NCI-H187 (cell line): ENCODE results near the gene PARD3B.
A peak's percentile ranks its signal among the peaks of the same experiment; 100 is the strongest.
"Not testable (repeated sequence)": the region's sequence is repeated elsewhere in the genome, so short reads cannot be mapped to it uniquely, and the experiment has no call there.

ENCODE experiments used
- DNase-seq, 2 experiments: peaks; one replicate each; lab custom pipeline; 2025; lab: John Stamatoyannopoulos, UW

The PARD3B gene

DNA sequence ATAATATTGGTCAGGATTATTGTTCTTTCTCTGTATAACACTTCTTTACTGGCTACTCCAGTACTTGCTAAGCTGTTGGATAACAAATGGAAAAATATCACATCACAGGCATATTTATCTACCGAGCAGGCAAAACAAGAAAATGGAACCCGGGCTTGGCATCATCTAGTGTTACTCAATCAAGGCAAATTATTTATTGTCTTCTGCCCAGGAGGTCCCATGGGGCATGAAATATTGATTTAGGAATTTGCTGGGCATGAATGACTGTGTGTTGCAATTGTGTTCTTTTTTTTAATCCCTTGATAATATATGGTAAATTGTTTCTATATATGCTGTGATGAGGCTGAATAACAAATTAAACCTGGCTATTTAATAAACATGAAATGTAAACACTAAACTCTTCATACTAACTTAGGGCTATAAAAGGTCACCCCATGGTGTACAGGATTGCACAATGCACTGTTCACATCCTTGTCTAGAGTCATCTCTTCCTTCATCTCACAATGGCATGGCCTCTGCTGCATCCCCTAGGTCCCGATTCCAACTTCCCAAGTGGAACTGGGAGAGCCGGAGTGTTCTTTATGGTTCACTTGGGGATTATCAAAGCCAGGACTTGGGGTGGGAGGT, 2.2 kb upstream of the PARD3B start:
- DNase-seq: no peak

- DNase-seq: peak in 1 of 2 experiments; percentile 13
These were observed 823 bp downstream of the PARD3B start for GRCh38 chr2:204545861-204546735.

GRCh38 chr2:204550751-204551511, 5.7 kb downstream of the PARD3B start:
- DNase-seq: no peak

GRCh38 chr2:204551512-204551863, 6.2 kb downstream of the PARD3B start:
- no peak for DNase-seq

DNA sequence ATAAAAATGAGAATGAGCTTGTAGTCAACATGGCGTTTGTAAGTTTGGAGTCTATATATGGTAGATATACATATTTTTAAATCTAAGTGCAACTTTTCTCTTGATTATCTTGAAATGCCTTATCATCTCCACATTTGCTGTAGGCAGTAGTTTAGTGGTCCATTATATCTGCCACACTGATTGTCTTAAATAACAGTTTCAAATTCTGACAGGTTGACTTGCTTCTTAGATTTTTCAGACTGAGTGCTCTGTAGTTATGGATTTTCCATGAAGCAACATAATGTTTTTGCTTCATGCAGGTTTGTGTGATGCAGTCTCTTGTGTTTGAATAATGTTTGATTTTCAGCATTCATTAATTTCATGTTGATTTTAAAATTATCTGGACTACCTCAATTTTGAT, 12.3 kb downstream of the PARD3B start:
- no peak for DNase-seq

DNA sequence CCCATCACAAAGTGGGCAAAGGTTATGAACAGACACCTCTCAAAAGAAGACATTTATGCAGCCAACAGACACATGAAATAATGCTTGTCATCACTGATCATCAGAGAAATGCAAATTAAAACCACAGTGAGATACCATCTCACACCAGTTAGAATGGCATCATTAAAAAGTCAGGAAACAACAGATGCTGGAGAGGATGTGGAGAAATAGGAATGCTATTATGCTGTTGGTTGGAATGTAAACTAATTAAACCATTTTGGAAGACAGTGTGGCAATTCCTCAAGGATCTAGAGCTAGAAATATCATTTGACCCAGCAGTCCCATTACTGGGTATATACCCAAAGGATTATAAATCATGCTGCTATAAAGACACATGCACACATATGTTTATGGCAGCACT, 14.1 kb downstream of the PARD3B start:
- DNase-seq: not testable (repeated sequence)

- DNase-seq: no peak
These were observed 15.6 kb downstream of the PARD3B start for GRCh38 chr2:204560902-204561301.

DNA sequence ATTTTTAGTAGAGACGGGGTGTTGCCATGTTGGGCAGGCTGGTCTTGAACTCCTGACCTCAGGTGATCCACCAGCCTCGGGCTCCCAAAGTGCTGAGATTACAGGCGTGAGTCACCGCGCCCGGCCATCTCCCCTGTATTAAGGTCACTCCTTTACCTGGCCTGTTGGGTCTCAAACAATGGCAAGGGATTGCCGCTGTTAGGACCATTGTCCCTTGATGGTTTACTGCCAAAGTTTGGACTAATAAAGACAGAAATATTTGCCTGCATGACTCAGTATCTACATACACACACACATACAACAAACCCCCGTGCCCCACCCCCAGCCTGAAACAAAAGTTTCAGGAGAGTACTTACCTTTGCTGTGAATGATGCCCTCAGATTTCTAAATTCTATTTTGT, 16.5 kb downstream of the PARD3B start:
- DNase-seq: no peak

GRCh38 chr2:204566439-204566838, 21.2 kb downstream of the PARD3B start:
- no peak for DNase-seq

DNA sequence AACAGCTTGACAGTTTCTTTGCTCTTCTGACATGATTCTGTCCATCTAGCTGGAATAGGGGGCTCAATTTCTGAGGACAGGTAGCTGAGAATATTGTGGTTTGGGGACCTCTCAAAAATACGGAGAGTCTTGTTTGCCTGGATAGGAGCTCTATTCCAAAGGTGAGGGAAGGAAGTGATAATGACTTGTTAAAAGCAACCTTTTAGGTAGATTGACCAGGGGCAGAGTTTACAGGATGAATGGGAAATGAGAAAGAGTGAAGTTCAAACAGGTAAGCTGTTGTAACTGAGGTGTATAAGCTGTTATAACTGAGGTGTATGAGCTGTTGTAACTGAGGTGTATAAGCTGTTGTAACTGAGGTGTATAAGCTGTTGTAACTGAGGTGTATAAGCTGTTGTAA, 25.1 kb downstream of the PARD3B start:
- DNase-seq: no peak

GRCh38 chr2:204571041-204571440, 25.8 kb downstream of the PARD3B start:
- no peak for DNase-seq

DNA sequence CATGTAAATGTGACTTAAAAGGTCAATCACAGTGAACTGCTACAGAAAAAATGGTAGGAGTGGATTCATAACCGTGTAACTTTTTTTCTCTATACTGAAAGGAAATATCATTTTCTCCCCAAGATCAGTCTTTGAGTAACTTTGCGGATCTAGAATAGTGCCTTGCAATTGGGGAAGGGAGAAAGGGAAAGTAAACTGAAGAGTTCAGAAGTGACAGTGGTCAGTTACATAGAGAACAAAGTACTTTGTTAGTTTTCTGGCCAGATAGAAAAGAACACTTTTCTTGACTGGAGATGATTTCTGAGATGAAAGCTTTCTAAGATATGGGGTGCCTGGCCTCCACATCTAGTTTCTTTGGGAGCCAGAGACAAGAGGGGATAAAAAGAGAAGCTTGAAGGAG, 26.6 kb downstream of the PARD3B start:
- DNase-seq: no peak

DNA sequence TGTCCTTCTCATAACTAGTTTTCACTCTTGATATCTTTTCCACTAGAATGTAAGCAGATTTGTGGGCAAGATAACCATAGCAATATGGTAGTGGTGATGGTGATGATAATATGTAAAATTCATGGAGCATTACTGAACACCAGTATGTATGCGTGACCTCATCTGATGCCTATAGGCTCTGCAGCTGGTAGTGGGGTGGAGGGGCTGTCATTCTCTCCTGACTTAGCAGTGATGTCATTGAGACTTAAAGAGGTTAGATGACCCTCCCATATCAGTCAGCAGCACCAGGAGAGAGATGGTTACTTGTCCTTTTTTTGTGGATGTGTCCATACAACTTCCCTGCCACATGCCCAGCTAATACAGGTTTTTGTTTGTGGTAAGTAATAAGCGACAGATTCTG, 27.9 kb downstream of the PARD3B start:
- DNase-seq: no peak

GRCh38 chr2:204574486-204574885, 29.2 kb downstream of the PARD3B start:
- no peak for DNase-seq

DNA sequence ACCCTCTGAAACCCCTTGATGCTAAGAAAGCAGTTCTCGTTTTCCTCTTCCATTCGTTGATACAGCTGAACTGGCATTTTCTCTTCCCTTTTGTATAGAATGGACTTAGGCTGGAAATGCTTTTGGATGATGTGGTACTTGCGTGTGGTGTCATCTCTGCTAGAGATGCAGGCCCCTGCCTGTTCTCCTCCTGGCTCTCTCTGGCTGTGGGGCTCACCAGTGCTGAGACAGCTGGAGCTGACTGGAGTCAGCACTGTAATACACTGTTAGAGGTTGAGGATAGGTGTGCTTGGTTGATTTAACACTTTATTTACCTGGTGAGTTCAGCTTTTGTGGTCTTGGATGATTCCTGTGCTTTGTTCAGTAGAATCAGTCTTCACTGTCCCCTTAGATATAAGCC, 30.2 kb downstream of the PARD3B start:
- DNase-seq: no peak

DNA sequence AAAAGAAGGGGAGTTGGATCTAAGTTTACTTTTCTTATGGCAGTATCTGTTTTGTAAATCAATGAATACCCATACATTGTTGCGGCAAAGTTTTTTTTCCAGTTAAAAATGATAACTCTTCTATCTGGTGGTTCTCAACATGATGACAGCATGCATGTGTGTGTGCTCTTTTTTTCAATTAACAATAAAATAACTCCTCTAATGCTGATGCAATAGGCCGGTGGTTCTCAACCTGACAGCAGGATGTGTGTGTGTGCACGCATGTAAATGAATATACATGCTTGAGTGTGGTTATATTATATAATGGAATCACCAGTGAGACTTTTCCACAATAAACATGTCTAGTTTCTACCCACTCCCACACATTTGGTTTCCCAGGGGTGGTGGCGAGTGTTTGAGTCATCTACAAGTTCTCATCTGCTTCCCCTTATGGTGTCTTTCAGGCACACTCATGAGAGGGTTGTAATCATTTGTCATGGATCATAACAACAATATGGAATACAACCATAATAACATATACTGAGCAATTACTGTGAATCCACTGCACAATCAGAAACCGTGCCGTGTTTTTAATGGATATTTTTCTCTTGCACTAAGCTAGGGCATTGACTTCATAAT, 31.2 kb downstream of the PARD3B start:
- DNase-seq: no peak

GRCh38 chr2:204578928-204579598, 33.8 kb downstream of the PARD3B start:
- DNase-seq: no peak

- no peak for DNase-seq
These were observed 36.7 kb downstream of the PARD3B start for GRCh38 chr2:204581946-204582345.

DNA sequence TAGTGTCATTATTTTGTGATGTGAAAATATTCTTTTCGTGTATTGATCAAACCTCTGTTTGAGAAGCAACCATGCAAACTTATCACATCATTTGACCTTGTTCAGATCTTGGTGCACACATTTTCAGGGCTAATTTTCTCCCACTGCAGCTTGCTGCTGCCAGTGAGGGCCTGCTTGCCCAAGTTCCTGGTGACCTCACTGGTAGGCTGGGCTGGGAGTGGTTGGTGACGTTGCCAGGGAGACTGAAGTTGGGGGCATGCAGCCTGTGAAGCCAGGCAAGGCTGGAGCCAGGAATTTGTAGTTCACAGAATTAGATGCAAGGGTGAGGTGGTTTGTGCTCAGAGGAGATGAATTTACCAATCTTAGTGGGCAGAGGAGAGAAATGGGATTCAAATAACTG, 38.5 kb downstream of the PARD3B start:
- no peak for DNase-seq

DNA sequence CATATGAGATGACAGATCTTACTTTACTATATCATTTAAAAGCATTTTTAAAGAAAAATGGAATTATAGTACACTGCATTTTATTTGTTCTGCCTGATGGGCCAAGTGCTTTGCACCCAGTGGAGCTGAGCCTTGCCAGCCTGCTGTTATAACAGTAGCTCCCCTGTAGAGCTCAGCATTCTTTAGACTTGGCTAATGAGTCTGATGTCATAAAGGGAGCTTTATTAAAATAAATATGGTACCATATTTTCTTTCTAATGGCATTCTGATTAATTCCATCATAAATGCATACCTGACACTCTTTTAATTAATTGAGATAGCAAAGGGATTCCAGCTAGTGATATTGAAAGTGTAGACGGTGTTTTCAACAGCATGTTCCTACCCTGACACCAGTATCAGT, 40.7 kb downstream of the PARD3B start:
- DNase-seq: no peak

DNA sequence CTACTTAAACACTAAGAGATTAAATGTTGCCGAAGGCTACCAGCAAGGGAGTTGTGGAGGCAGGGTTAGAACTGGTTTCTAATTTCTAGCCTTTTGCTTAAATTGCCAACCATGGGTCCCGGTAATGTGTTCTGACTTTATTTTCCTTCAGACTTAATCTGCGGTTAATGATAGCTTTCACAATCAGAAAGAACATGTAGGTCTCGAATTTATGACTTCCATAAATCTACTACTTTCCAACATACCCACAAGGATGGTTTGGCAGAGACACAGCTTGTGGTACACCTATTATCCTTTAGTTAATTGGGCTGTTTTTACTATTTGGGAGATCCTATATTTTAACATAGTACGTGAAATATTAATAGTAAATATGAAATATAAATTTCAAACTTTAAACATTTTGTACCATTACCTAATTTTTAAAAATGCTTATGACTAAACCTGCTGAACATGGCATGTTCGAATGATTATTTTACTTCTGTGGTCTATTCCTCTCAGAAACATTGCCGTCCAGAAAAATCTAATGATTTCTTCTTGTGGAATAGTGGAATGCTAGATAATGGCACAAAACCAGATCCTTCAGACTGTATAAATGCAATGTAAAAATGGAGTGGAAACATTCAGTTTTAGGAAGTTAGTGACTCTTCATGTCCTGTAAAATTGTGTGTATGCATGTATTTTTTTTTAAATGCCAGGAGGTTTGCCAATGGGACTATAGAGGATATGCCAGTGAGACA, 41.3 kb downstream of the PARD3B start:
- no peak for DNase-seq
